ENCODE results near the gene GTF2IRD1. TPM values are rescaled to one million over a fixed set of nuclear protein-coding genes. Genes with fewer than 3 reads are reported as not detected.

GTF2IRD1 gene
- polyA plus RNA-seq, 3 donors: not detected

DNA sequence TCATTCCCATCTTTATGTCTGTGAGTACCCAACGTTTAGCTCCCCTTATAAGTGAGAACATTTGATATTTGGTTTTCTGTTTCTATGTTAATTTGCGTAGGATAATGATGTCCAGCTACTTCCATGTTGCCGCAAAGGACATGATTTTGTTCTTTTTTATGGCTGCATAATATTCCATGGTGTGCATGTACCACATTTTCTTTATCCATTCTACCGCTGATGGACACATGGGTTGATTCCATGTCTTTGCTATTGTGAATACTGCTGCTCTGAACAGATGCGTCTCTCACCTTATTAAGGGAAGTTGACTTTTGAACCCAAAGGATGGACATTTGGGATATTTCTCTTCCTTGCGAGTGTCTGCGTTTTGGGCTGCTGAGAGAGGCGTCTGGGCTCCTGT, 50.2 kb downstream of the GTF2IRD1 start:
- H3K27ac Mint-ChIP-seq: no peak overlapping the region
- no peak overlapping the region for H3K4me3 Mint-ChIP-seq
- no peaks in the 10 kb centered on the region for H3K9me3 ChIP-seq (replicated peaks in 1 of 2; ENCODE audit: control insufficient read depth in 1 of 2, insufficient read depth in 1 of 2, low read length in 2 of 2)
- H3K4me2 ChIP-seq (replicated peaks; ENCODE audit: extremely low read depth, low read length, poor library complexity, severe bottlenecking): no peak overlapping the region
- H3K27me3 ChIP-seq (ENCODE audit: control insufficient read depth in 2 of 2, insufficient read depth in 2 of 2, low read length in 2 of 2): no peaks in the 10 kb centered on the region
- no peaks in the 10 kb centered on the region for H3K79me2 ChIP-seq (ENCODE audit: insufficient read depth, low read length)
- H3K27me3 Mint-ChIP-seq (ENCODE audit: low read depth in 3 of 3): peaks cover 0 to 3% (median 2%) of the 10 kb centered on the region in 3 donors
- no peak overlapping the region for H3K9ac ChIP-seq (ENCODE audit: insufficient read depth, low read length, poor library complexity, severe bottlenecking)
- DNase-seq: no peak
- H3K9me3 Mint-ChIP-seq: peaks cover 0 to 4% (median 0%) of the 10 kb centered on the region in 7 donors
- intact Hi-C loops (cut with micrococcal nuclease): no loop called here
- H3K4me1 Mint-ChIP-seq: no peaks in the 10 kb centered on the region
- H3K36me3 ChIP-seq (replicated peaks in 1 of 2; ENCODE audit: control insufficient read depth in 1 of 2, insufficient read depth in 2 of 2, low read length in 2 of 2): no peaks in the 10 kb centered on the region
- no peak overlapping the region for H2AFZ ChIP-seq (ENCODE audit: insufficient read depth, low read depth, low read length, poor library complexity, severe bottlenecking)
- no peak overlapping the region for H3K27ac ChIP-seq (ENCODE audit: low read depth in 1 of 2, low read length in 2 of 2)
- no peaks in the 10 kb centered on the region for H3K4me1 ChIP-seq (ENCODE audit: control insufficient read depth in 1 of 2, insufficient read depth in 2 of 2, low read length in 2 of 2)
- 100% methylated on average over 5 of the region's 8 CpGs for WGBS (ENCODE audit: insufficient coverage)
- H4K20me1 ChIP-seq (ENCODE audit: insufficient read depth, low read length): no peaks in the 10 kb centered on the region
- H3K36me3 Mint-ChIP-seq: no peaks in the 10 kb centered on the region
- no peak overlapping the region for H3K4me3 ChIP-seq (replicated peaks in 1 of 3; ENCODE audit: low read depth in 2 of 3, low read length in 3 of 3)
- TF ChIP-seq, protein P1, sequence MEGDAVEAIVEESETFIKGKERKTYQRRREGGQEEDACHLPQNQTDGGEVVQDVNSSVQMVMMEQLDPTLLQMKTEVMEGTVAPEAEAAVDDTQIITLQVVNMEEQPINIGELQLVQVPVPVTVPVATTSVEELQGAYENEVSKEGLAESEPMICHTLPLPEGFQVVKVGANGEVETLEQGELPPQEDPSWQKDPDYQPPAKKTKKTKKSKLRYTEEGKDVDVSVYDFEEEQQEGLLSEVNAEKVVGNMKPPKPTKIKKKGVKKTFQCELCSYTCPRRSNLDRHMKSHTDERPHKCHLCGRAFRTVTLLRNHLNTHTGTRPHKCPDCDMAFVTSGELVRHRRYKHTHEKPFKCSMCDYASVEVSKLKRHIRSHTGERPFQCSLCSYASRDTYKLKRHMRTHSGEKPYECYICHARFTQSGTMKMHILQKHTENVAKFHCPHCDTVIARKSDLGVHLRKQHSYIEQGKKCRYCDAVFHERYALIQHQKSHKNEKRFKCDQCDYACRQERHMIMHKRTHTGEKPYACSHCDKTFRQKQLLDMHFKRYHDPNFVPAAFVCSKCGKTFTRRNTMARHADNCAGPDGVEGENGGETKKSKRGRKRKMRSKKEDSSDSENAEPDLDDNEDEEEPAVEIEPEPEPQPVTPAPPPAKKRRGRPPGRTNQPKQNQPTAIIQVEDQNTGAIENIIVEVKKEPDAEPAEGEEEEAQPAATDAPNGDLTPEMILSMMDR (IDR thresholded peaks at IDR 0.05): no peak

- H4K20me1 ChIP-seq (ENCODE audit: insufficient read depth, low read length): no peaks in the 10 kb centered on the region
- 95% methylated on average over 20 of the region's 20 CpGs for WGBS (ENCODE audit: insufficient coverage)
- H3K9me3 Mint-ChIP-seq: peaks cover 0 to 4% (median 0%) of the 10 kb centered on the region in 7 donors
- DNase-seq: no peak
- no peaks in the 10 kb centered on the region for H3K36me3 ChIP-seq (replicated peaks in 1 of 2; ENCODE audit: control insufficient read depth in 1 of 2, insufficient read depth in 2 of 2, low read length in 2 of 2)
- H3K27ac ChIP-seq (ENCODE audit: low read depth in 1 of 2, low read length in 2 of 2): no peak overlapping the region
- intact Hi-C loops (cut with micrococcal nuclease): no loop called here
- no peak overlapping the region for H3K9ac ChIP-seq (ENCODE audit: insufficient read depth, low read length, poor library complexity, severe bottlenecking)
- H3K27ac Mint-ChIP-seq: no peak overlapping the region
- H3K27me3 Mint-ChIP-seq (ENCODE audit: low read depth in 3 of 3): peaks cover 0 to 3% (median 2%) of the 10 kb centered on the region in 3 donors
- H3K36me3 Mint-ChIP-seq: no peaks in the 10 kb centered on the region
- TF ChIP-seq, protein P1 (IDR thresholded peaks at IDR 0.05): no peak
- H3K4me3 ChIP-seq (replicated peaks in 1 of 3; ENCODE audit: low read depth in 2 of 3, low read length in 3 of 3): no peak overlapping the region
- H3K4me1 ChIP-seq (ENCODE audit: control insufficient read depth in 1 of 2, insufficient read depth in 2 of 2, low read length in 2 of 2): no peaks in the 10 kb centered on the region
- H3K27me3 ChIP-seq (ENCODE audit: control insufficient read depth in 2 of 2, insufficient read depth in 2 of 2, low read length in 2 of 2): no peaks in the 10 kb centered on the region
- H3K4me2 ChIP-seq (replicated peaks; ENCODE audit: extremely low read depth, low read length, poor library complexity, severe bottlenecking): no peak overlapping the region
- no peaks in the 10 kb centered on the region for H3K79me2 ChIP-seq (ENCODE audit: insufficient read depth, low read length)
- no peaks in the 10 kb centered on the region for H3K9me3 ChIP-seq (replicated peaks in 1 of 2; ENCODE audit: control insufficient read depth in 1 of 2, insufficient read depth in 1 of 2, low read length in 2 of 2)
- H3K4me1 Mint-ChIP-seq: no peaks in the 10 kb centered on the region
- no peak overlapping the region for H2AFZ ChIP-seq (ENCODE audit: insufficient read depth, low read depth, low read length, poor library complexity, severe bottlenecking)
- no peak overlapping the region for H3K4me3 Mint-ChIP-seq
Measured at GRCh38 chr7:74505471-74506324, 52.0 kb downstream of the GTF2IRD1 start.

Measured in CD14-positive monocyte (primary cell).